ENCODE data around the gene NGEF.

NGEF gene

DNA sequence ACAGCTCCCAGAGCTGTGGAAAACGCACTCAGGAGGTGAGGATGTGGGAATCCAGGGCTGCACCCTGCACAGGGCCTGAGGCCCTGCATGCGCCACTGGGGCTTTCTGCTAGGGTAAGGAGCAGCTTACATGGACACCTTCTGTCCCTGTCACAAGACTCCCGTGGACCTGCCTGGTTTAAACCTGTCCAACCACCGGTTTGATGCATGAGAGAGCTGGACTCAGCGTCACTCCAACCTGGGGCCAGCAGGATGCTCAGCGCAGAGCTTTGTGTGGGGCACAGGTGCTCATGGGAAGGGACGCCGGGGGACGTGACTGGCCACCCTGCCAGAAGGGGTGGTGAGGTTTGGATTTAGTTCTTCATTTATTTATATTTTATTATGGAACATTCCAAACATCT, 118.8 kb downstream of the NGEF start:
- DNase-seq: no peak
- Histone ChIP-seq H2BK120ac (ENCODE audit: insufficient read depth, low read length, poor library complexity) (no peak overlapping the region), H3K36me3 (ENCODE audit: control insufficient read depth in 1 of 2, insufficient read depth in 2 of 2, low read length in 2 of 2) (no peaks in the 10 kb centered on the region), H2BK5ac (ENCODE audit: low read depth, low read length, poor library complexity) (no peak overlapping the region), H3K9ac (ENCODE audit: low read length) (no peak overlapping the region), H3K4me3 (ENCODE audit: low read depth, low read length) (no peak overlapping the region), H3K4ac (ENCODE audit: low read depth, low read length) (no peak overlapping the region), H2AFZ (ENCODE audit: insufficient read depth, low read length, poor library complexity) (no peak overlapping the region), H3K4me1 (ENCODE audit: control insufficient read depth in 1 of 2, insufficient read depth in 2 of 2, low read length in 2 of 2) (peaks cover 6 to 8% of the 10 kb centered on the region in 2 experiments), H4K12ac (ENCODE audit: low read depth, low read length) (no peak overlapping the region), H2BK12ac (ENCODE audit: low read length) (no peak overlapping the region), H3K79me2 (ENCODE audit: control insufficient read depth, insufficient read depth, low read length, poor library complexity) (no peaks in the 10 kb centered on the region), H2AK5ac (ENCODE audit: low read length) (no peak overlapping the region), H3K23ac (ENCODE audit: low read length) (no peak overlapping the region), H4K91ac (ENCODE audit: low read depth, low read length) (no peak overlapping the region), H3K27ac (ENCODE audit: low read depth, low read length) (no peak overlapping the region), H3K9me3 (ENCODE audit: insufficient read depth, low read depth, low read length) (peaks cover 2% of the 10 kb centered on the region), H3K4me2 (ENCODE audit: low read length) (no peak overlapping the region), H3K14ac (ENCODE audit: low read length) (no peak overlapping the region), H3K79me1 (ENCODE audit: low read length) (no peaks in the 10 kb centered on the region), H4K8ac (ENCODE audit: low read depth, low read length) (no peak overlapping the region), H3K18ac (ENCODE audit: low read length) (no peak overlapping the region), H3K27me3 (ENCODE audit: insufficient read depth, low read length) (no peaks in the 10 kb centered on the region)
- WGBS (ENCODE audit: extremely low coverage, insufficient coverage, insufficient read length): no CpG with 5 or more reads among the region's 9 CpGs

DNA sequence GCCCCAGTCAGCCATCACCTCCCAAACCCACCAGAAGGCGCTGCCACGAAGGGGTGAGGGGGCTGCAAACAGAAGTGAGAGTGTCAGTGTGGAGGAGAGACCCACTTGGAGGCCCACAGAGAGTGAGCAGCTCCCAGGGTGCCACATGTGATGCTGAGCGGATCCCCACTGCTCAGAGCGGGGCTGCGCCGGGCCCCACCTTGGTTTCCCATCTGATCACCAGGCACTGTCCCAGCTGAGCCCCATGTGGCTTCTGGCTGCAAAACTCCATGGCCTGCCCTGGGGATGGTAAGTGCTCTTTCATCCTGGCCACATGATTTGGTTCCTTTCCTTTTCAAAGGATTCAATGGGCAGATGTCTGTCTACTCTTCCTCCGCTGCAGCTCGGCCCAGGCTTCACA, 119.2 kb downstream of the NGEF start:
- no peak overlapping the region for H3K4me3 ChIP-seq (ENCODE audit: low read depth, low read length)
- DNase-seq: no peak
- H3K23ac ChIP-seq (ENCODE audit: low read length): no peak overlapping the region
- no peak overlapping the region for H2AK5ac ChIP-seq (ENCODE audit: low read length)
- H3K79me1 ChIP-seq (ENCODE audit: low read length): no peaks in the 10 kb centered on the region
- H3K79me2 ChIP-seq (ENCODE audit: control insufficient read depth, insufficient read depth, low read length, poor library complexity): no peaks in the 10 kb centered on the region
- no peaks in the 10 kb centered on the region for H3K27me3 ChIP-seq (ENCODE audit: insufficient read depth, low read length)
- peaks cover 6 to 8% of the 10 kb centered on the region in 2 experiments for H3K4me1 ChIP-seq (ENCODE audit: control insufficient read depth in 1 of 2, insufficient read depth in 2 of 2, low read length in 2 of 2)
- H4K12ac ChIP-seq (ENCODE audit: low read depth, low read length): no peak overlapping the region
- no peak overlapping the region for H4K91ac ChIP-seq (ENCODE audit: low read depth, low read length)
- H2BK12ac ChIP-seq (ENCODE audit: low read length): no peak overlapping the region
- H3K9ac ChIP-seq (ENCODE audit: low read length): no peak overlapping the region
- no peak overlapping the region for H3K14ac ChIP-seq (ENCODE audit: low read length)
- H3K36me3 ChIP-seq (ENCODE audit: control insufficient read depth in 1 of 2, insufficient read depth in 2 of 2, low read length in 2 of 2): no peaks in the 10 kb centered on the region
- H2BK5ac ChIP-seq (ENCODE audit: low read depth, low read length, poor library complexity): no peak overlapping the region
- no peak overlapping the region for H2AFZ ChIP-seq (ENCODE audit: insufficient read depth, low read length, poor library complexity)
- H3K4me2 ChIP-seq (ENCODE audit: low read length): no peak overlapping the region
- H3K9me3 ChIP-seq (ENCODE audit: insufficient read depth, low read depth, low read length): peaks cover 2% of the 10 kb centered on the region
- H3K18ac ChIP-seq (ENCODE audit: low read length): no peak overlapping the region
- no peak overlapping the region for H4K8ac ChIP-seq (ENCODE audit: low read depth, low read length)
- H2BK120ac ChIP-seq (ENCODE audit: insufficient read depth, low read length, poor library complexity): no peak overlapping the region
- no CpG with 5 or more reads among the region's 8 CpGs for WGBS (ENCODE audit: extremely low coverage, insufficient coverage, insufficient read length)
- no peak overlapping the region for H3K27ac ChIP-seq (ENCODE audit: low read depth, low read length)
- H3K4ac ChIP-seq (ENCODE audit: low read depth, low read length): no peak overlapping the region

DNA sequence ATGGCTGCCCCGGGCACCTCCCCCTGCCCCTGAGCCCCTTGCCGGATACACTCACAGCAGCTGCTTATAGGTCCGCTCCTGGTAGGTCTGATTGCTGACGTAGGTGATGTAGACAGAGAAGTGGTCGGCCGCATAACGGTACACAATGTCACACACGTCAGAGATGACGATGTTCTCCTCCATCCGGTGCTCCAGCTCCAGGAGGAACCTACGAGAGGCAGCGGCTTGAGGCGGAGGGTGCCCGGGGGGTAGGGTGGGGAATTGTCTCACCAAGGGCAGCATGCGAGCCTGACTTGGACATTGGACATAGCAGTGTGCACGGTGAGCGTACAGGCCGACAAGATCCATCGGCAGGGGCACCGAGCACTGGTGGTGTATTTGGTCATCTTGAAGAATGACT, 120.2 kb downstream of the NGEF start:
- Histone ChIP-seq H4K8ac (ENCODE audit: low read depth, low read length) (no peak overlapping the region), H3K36me3 (ENCODE audit: control insufficient read depth in 1 of 2, insufficient read depth in 2 of 2, low read length in 2 of 2) (no peaks in the 10 kb centered on the region), H4K12ac (ENCODE audit: low read depth, low read length) (no peak overlapping the region), H2BK120ac (ENCODE audit: insufficient read depth, low read length, poor library complexity) (no peak overlapping the region), H3K79me2 (ENCODE audit: control insufficient read depth, insufficient read depth, low read length, poor library complexity) (no peaks in the 10 kb centered on the region), H3K27me3 (ENCODE audit: insufficient read depth, low read length) (no peaks in the 10 kb centered on the region), H3K27ac (ENCODE audit: low read depth, low read length) (no peak overlapping the region), H3K4me3 (ENCODE audit: low read depth, low read length) (peak overlapping the region; percentile 48), H2AK5ac (ENCODE audit: low read length) (no peak overlapping the region), H2AFZ (ENCODE audit: insufficient read depth, low read length, poor library complexity) (no peak overlapping the region), H4K91ac (ENCODE audit: low read depth, low read length) (no peak overlapping the region), H3K4me2 (ENCODE audit: low read length) (no peak overlapping the region), H3K9ac (ENCODE audit: low read length) (no peak overlapping the region), H2BK12ac (ENCODE audit: low read length) (no peak overlapping the region), H3K79me1 (ENCODE audit: low read length) (no peaks in the 10 kb centered on the region), H3K18ac (ENCODE audit: low read length) (no peak overlapping the region), H3K23ac (ENCODE audit: low read length) (no peak overlapping the region), H2BK5ac (ENCODE audit: low read depth, low read length, poor library complexity) (no peak overlapping the region), H3K9me3 (ENCODE audit: insufficient read depth, low read depth, low read length) (peaks cover 4% of the 10 kb centered on the region), H3K14ac (ENCODE audit: low read length) (no peak overlapping the region), H3K4me1 (ENCODE audit: control insufficient read depth in 1 of 2, insufficient read depth in 2 of 2, low read length in 2 of 2) (peaks cover 6 to 8% of the 10 kb centered on the region in 2 experiments), H3K4ac (ENCODE audit: low read depth, low read length) (no peak overlapping the region)
- WGBS (ENCODE audit: extremely low coverage, insufficient coverage, insufficient read length): no CpG with 5 or more reads among the region's 20 CpGs
- no peak for DNase-seq

DNA sequence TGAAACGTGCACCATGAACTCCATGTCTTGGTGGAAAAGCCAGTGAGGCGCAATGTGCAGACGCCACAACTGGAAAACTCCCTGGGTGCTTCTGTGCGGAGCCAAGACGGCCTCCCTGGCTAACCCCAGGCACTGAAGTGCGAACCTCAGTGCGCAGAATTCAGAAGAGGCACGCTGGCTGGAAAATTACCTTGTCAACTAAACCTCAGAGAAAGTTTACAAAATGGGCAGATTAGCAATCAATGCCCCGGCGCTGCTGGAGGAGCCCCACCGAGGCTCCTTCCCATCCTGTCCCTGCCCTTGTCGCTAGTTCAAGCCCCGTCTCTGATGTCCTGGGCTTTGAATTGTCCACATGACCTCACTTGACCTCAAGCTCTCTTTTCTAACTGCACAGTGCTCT, 120.8 kb downstream of the NGEF start:
- H3K23ac ChIP-seq (ENCODE audit: low read length): no peak overlapping the region
- H3K14ac ChIP-seq (ENCODE audit: low read length): no peak overlapping the region
- H3K4me1 ChIP-seq (ENCODE audit: control insufficient read depth in 1 of 2, insufficient read depth in 2 of 2, low read length in 2 of 2): peaks cover 6 to 8% of the 10 kb centered on the region in 2 experiments
- no peak overlapping the region for H2BK5ac ChIP-seq (ENCODE audit: low read depth, low read length, poor library complexity)
- no peaks in the 10 kb centered on the region for H3K27me3 ChIP-seq (ENCODE audit: insufficient read depth, low read length)
- H4K91ac ChIP-seq (ENCODE audit: low read depth, low read length): no peak overlapping the region
- no peak overlapping the region for H2BK120ac ChIP-seq (ENCODE audit: insufficient read depth, low read length, poor library complexity)
- H4K12ac ChIP-seq (ENCODE audit: low read depth, low read length): no peak overlapping the region
- no peak overlapping the region for H4K8ac ChIP-seq (ENCODE audit: low read depth, low read length)
- no peak overlapping the region for H3K4me2 ChIP-seq (ENCODE audit: low read length)
- H2AFZ ChIP-seq (ENCODE audit: insufficient read depth, low read length, poor library complexity): no peak overlapping the region
- no peak overlapping the region for H3K9ac ChIP-seq (ENCODE audit: low read length)
- no CpG with 5 or more reads among the region's 13 CpGs for WGBS (ENCODE audit: extremely low coverage, insufficient coverage, insufficient read length)
- no peak for DNase-seq
- no peak overlapping the region for H3K4me3 ChIP-seq (ENCODE audit: low read depth, low read length)
- H3K79me2 ChIP-seq (ENCODE audit: control insufficient read depth, insufficient read depth, low read length, poor library complexity): no peaks in the 10 kb centered on the region
- no peak overlapping the region for H3K4ac ChIP-seq (ENCODE audit: low read depth, low read length)
- peaks cover 4% of the 10 kb centered on the region for H3K9me3 ChIP-seq (ENCODE audit: insufficient read depth, low read depth, low read length)
- H3K79me1 ChIP-seq (ENCODE audit: low read length): no peaks in the 10 kb centered on the region
- no peak overlapping the region for H3K18ac ChIP-seq (ENCODE audit: low read length)
- H3K27ac ChIP-seq (ENCODE audit: low read depth, low read length): no peak overlapping the region
- no peak overlapping the region for H2AK5ac ChIP-seq (ENCODE audit: low read length)
- no peaks in the 10 kb centered on the region for H3K36me3 ChIP-seq (ENCODE audit: control insufficient read depth in 1 of 2, insufficient read depth in 2 of 2, low read length in 2 of 2)
- H2BK12ac ChIP-seq (ENCODE audit: low read length): no peak overlapping the region
